Measurements from ENCODE around the gene CIAO3. TPM values are rescaled to one million over a fixed set of nuclear protein-coding genes. Genes with fewer than 3 reads are reported as not detected.
A peak's percentile ranks its signal among the peaks of the same experiment; 100 is the strongest.

CIAO3 gene
- polyA plus RNA-seq (2013, experiment 1 of 2): 14.9 TPM
- polyA plus RNA-seq (2013, experiment 2 of 2): 15.0 TPM

GRCh38 chr16:740764-741505 is at the start of gene CIAO3:
Gene CIAO3, minus strand, starts transcription at chr16:740997. Its CDS starts 12 bp downstream, at chr16:740985.
- H3K14ac ChIP-seq (ENCODE audit: low read length): peak within 1 kb of the TSS; percentile 56
- DNase-seq (ENCODE audit: low spot score): peak; percentile 91
- no peak within 1 kb of the TSS for H2BK12ac ChIP-seq (ENCODE audit: low read length)
- H3K9me3 ChIP-seq (replicated peaks in 1 of 2; ENCODE audit: control insufficient read depth in 2 of 2, insufficient read depth in 1 of 2, low read depth in 1 of 2, low read length in 2 of 2): no peaks in the 10 kb centered on the region
- peak within 1 kb of the TSS; percentile 73 for H3K23ac ChIP-seq (ENCODE audit: low read depth, low read length, poor library complexity)
- no peak within 1 kb of the TSS for H2BK120ac ChIP-seq (ENCODE audit: low read depth, low read length)
- no peak within 1 kb of the TSS for H4K8ac ChIP-seq (ENCODE audit: low read depth, low read length)
- H3K9ac ChIP-seq (ENCODE audit: low read depth, low read length, poor library complexity): peak within 1 kb of the TSS; percentile 88
- peak within 1 kb of the TSS; percentile 66 for H2BK5ac ChIP-seq (ENCODE audit: low read length)
- peak within 1 kb of the TSS; percentile 100 for H2AFZ ChIP-seq (ENCODE audit: low read length)
- no peak within 1 kb of the TSS for H2BK15ac ChIP-seq (ENCODE audit: low read length)
- peaks cover 4 to 5% of the 10 kb centered on the region in 2 donors for H3K4me1 ChIP-seq (ENCODE audit: control insufficient read depth in 2 of 2, insufficient read depth in 1 of 2, low read depth in 1 of 2, low read length in 2 of 2)
- H3K79me1 ChIP-seq (ENCODE audit: low read depth, low read length): peaks cover 7% of the 10 kb centered on the region
- peaks cover 11 to 21% of the 10 kb centered on the region in 2 donors for H3K36me3 ChIP-seq (replicated peaks in 1 of 2; ENCODE audit: control insufficient read depth in 2 of 2, insufficient read depth in 2 of 2, low read length in 2 of 2)
- no peaks in the 10 kb centered on the region for H3K27me3 ChIP-seq (ENCODE audit: control insufficient read depth in 3 of 3, insufficient read depth in 3 of 3, low read depth in 1 of 3, low read length in 3 of 3)
- no peak within 1 kb of the TSS for H3K27ac ChIP-seq (replicated peaks; ENCODE audit: low read length)
- peak within 1 kb of the TSS; percentile 90 for H2AK5ac ChIP-seq (ENCODE audit: low read depth, low read length)
- peak within 1 kb of the TSS; percentile 76 for H3K4ac ChIP-seq (ENCODE audit: low read length)
- peak within 1 kb of the TSS; percentile 84 to 94 for H3K4me3 ChIP-seq (ENCODE audit: low read length in 2 of 2)
- WGBS, 2 donors (ENCODE audit: extremely low coverage in 2 of 2, insufficient read length in 2 of 2, insufficient replicate concordance in 1 of 2): no CpG with 5 or more reads among the region's 79 CpGs
- peak within 1 kb of the TSS; percentile 96 for H3K4me2 ChIP-seq (ENCODE audit: insufficient read depth, low read length, poor library complexity, severe bottlenecking)
- H4K91ac ChIP-seq (ENCODE audit: low read depth, low read length, poor library complexity): peak within 1 kb of the TSS; percentile 38
- H3K18ac ChIP-seq (ENCODE audit: low read length): peak within 1 kb of the TSS; percentile 90

DNA sequence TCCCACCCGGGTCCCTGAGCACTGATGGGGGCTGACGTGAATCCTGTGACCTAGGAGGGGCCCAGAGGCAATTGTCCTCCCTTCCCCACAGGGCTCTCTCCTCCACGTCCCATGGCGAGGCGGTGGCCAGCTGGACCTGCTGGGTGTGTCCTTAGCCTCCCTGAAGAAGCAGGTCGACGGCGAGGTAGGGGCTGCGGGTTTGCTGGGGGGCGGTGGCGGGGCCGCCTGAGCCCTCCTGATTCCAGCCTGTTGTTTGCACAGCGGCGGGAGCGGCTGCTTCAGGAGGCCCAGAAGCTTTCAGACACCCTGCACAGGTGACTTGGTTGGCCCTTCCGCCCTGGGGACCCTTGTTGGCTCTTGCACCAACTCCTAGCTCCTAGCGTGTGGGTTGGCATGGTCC is 49.3 kb upstream of the CIAO3 start:
- no peaks in the 10 kb centered on the region for H3K9me3 ChIP-seq (replicated peaks in 1 of 2; ENCODE audit: control insufficient read depth in 2 of 2, insufficient read depth in 1 of 2, low read depth in 1 of 2, low read length in 2 of 2)
- no peak overlapping the region for H2BK5ac ChIP-seq (ENCODE audit: low read length)
- no peak overlapping the region for H2AFZ ChIP-seq (ENCODE audit: low read length)
- H3K79me1 ChIP-seq (ENCODE audit: low read depth, low read length): peaks cover 51% of the 10 kb centered on the region
- H3K4me1 ChIP-seq (ENCODE audit: control insufficient read depth in 2 of 2, insufficient read depth in 1 of 2, low read depth in 1 of 2, low read length in 2 of 2): peaks cover 8 to 9% of the 10 kb centered on the region in 2 donors
- no peaks in the 10 kb centered on the region for H3K27me3 ChIP-seq (ENCODE audit: control insufficient read depth in 3 of 3, insufficient read depth in 3 of 3, low read depth in 1 of 3, low read length in 3 of 3)
- H3K18ac ChIP-seq (ENCODE audit: low read length): no peak overlapping the region
- no peak overlapping the region for H2AK5ac ChIP-seq (ENCODE audit: low read depth, low read length)
- H4K8ac ChIP-seq (ENCODE audit: low read depth, low read length): no peak overlapping the region
- no peak overlapping the region for H2BK120ac ChIP-seq (ENCODE audit: low read depth, low read length)
- H3K14ac ChIP-seq (ENCODE audit: low read length): no peak overlapping the region
- H3K23ac ChIP-seq (ENCODE audit: low read depth, low read length, poor library complexity): no peak overlapping the region
- no peak overlapping the region for H2BK15ac ChIP-seq (ENCODE audit: low read length)
- peak overlapping the region in 1 of 2 donors; percentile 64 for H3K4me3 ChIP-seq (ENCODE audit: low read length in 2 of 2)
- peaks cover 44 to 69% of the 10 kb centered on the region in 2 donors for H3K36me3 ChIP-seq (replicated peaks in 1 of 2; ENCODE audit: control insufficient read depth in 2 of 2, insufficient read depth in 2 of 2, low read length in 2 of 2)
- no peak overlapping the region for H4K91ac ChIP-seq (ENCODE audit: low read depth, low read length, poor library complexity)
- WGBS, 2 donors (ENCODE audit: extremely low coverage in 2 of 2, insufficient read length in 2 of 2, insufficient replicate concordance in 1 of 2): no CpG with 5 or more reads among the region's 17 CpGs
- H3K27ac ChIP-seq (replicated peaks; ENCODE audit: low read length): no peak overlapping the region
- no peak overlapping the region for H3K4me2 ChIP-seq (ENCODE audit: insufficient read depth, low read length, poor library complexity, severe bottlenecking)
- no peak for DNase-seq (ENCODE audit: low spot score)
- no peak overlapping the region for H3K9ac ChIP-seq (ENCODE audit: low read depth, low read length, poor library complexity)
- no peak overlapping the region for H3K4ac ChIP-seq (ENCODE audit: low read length)
- no peak overlapping the region for H2BK12ac ChIP-seq (ENCODE audit: low read length)

- no peak overlapping the region for H2BK5ac ChIP-seq (ENCODE audit: low read length)
- H3K4ac ChIP-seq (ENCODE audit: low read length): no peak overlapping the region
- H3K4me3 ChIP-seq (ENCODE audit: low read length in 2 of 2): peak overlapping the region; percentile 64 to 99
- H2BK12ac ChIP-seq (ENCODE audit: low read length): no peak overlapping the region
- H3K9me3 ChIP-seq (replicated peaks in 1 of 2; ENCODE audit: control insufficient read depth in 2 of 2, insufficient read depth in 1 of 2, low read depth in 1 of 2, low read length in 2 of 2): no peaks in the 10 kb centered on the region
- no peak overlapping the region for H4K91ac ChIP-seq (ENCODE audit: low read depth, low read length, poor library complexity)
- H3K27me3 ChIP-seq (ENCODE audit: control insufficient read depth in 3 of 3, insufficient read depth in 3 of 3, low read depth in 1 of 3, low read length in 3 of 3): no peaks in the 10 kb centered on the region
- H3K18ac ChIP-seq (ENCODE audit: low read length): no peak overlapping the region
- no peak overlapping the region for H4K8ac ChIP-seq (ENCODE audit: low read depth, low read length)
- no peak overlapping the region for H3K27ac ChIP-seq (replicated peaks; ENCODE audit: low read length)
- peaks cover 47 to 65% of the 10 kb centered on the region in 2 donors for H3K36me3 ChIP-seq (replicated peaks in 1 of 2; ENCODE audit: control insufficient read depth in 2 of 2, insufficient read depth in 2 of 2, low read length in 2 of 2)
- H2BK120ac ChIP-seq (ENCODE audit: low read depth, low read length): no peak overlapping the region
- peaks cover 56% of the 10 kb centered on the region for H3K79me1 ChIP-seq (ENCODE audit: low read depth, low read length)
- H3K23ac ChIP-seq (ENCODE audit: low read depth, low read length, poor library complexity): peak overlapping the region; percentile 89
- WGBS, 2 donors (ENCODE audit: extremely low coverage in 2 of 2, insufficient read length in 2 of 2, insufficient replicate concordance in 1 of 2): no CpG with 5 or more reads among the region's 33 CpGs
- peak overlapping the region; percentile 86 for H3K4me2 ChIP-seq (ENCODE audit: insufficient read depth, low read length, poor library complexity, severe bottlenecking)
- peak overlapping the region; percentile 96 for H3K9ac ChIP-seq (ENCODE audit: low read depth, low read length, poor library complexity)
- H3K4me1 ChIP-seq (ENCODE audit: control insufficient read depth in 2 of 2, insufficient read depth in 1 of 2, low read depth in 1 of 2, low read length in 2 of 2): peaks cover 8 to 9% of the 10 kb centered on the region in 2 donors
- H3K14ac ChIP-seq (ENCODE audit: low read length): no peak overlapping the region
- H2AK5ac ChIP-seq (ENCODE audit: low read depth, low read length): peak overlapping the region; percentile 94
- H2BK15ac ChIP-seq (ENCODE audit: low read length): no peak overlapping the region
- no peak overlapping the region for H2AFZ ChIP-seq (ENCODE audit: low read length)
- DNase-seq (ENCODE audit: low spot score): no peak
Observed at GRCh38 chr16:789191-789850, 48.5 kb upstream of the CIAO3 start.
